DMS79 (cell line): ENCODE data around the gene NEAT1.

Experiments used
- DNase-seq: peaks from one replicate; lab custom pipeline; 2025; lab: John Stamatoyannopoulos, UW

NEAT1 gene

GRCh38 chr11:65482306-65482850 is 59.8 kb downstream of the NEAT1 start:
- no peak for DNase-seq

- no peak for DNase-seq
These were observed 63.3 kb downstream of the NEAT1 start for GRCh38 chr11:65485920-65486219.

GRCh38 chr11:65486570-65487466 is 64.2 kb downstream of the NEAT1 start:
- DNase-seq, result no peak

- DNase-seq, result peak; percentile 100
These were observed 65.1 kb downstream of the NEAT1 start for GRCh38 chr11:65487467-65488272.

- DNase-seq, result peak; percentile 43
These were observed 65.9 kb downstream of the NEAT1 start for GRCh38 chr11:65488273-65489034.

- no peak for DNase-seq
These were observed 66.6 kb downstream of the NEAT1 start for GRCh38 chr11:65489035-65489705.

- DNase-seq, result no peak
These were observed 67.2 kb downstream of the NEAT1 start for GRCh38 chr11:65489706-65490320.

- DNase-seq, result no peak
These were observed 68.5 kb downstream of the NEAT1 start for GRCh38 chr11:65491163-65491465.

- DNase-seq, result peak; percentile 100
These were observed 69.2 kb downstream of the NEAT1 start for GRCh38 chr11:65491614-65492386.

- no peak for DNase-seq
These were observed 69.7 kb downstream of the NEAT1 start for GRCh38 chr11:65492387-65492636.

GRCh38 chr11:65492637-65493366 is 70.2 kb downstream of the NEAT1 start:
- DNase-seq, result peak; percentile 71

GRCh38 chr11:65493367-65494176 is 71.0 kb downstream of the NEAT1 start:
- no peak for DNase-seq
